SU-DHL-6 (cell line): ENCODE results near the gene ATF6.

ENCODE experiments used
- H2AFZ ChIP-seq: fragments of 200-600 bp; sonication (generic); 2 replicates; pipeline ENCODE4 v1.6.1; 2014; ENCODE audit warnings: low read depth, mild to moderate bottlenecking, moderate library complexity, mixed read lengths, antibody characterized with exemption, low read length; ENCODE audit not compliant: severe bottlenecking
- H3F3A ChIP-seq: fragments of 200-600 bp; shearing (Covaris generic); 2 replicates; pipeline ENCODE4 v1.6.0; 2016; ENCODE audit warnings: antibody characterized with exemption, mild to moderate bottlenecking; ENCODE audit not compliant: insufficient read depth
- H3K27ac ChIP-seq: fragments of 200-600 bp; sonication (generic); 2 replicates; pipeline ENCODE4 v1.5.1; 2016; ENCODE audit warnings: low read depth, mild to moderate bottlenecking, low read length, moderate library complexity, mixed read lengths
- H3K27me3 ChIP-seq: fragments of 200-600 bp; sonication (generic), shearing (Covaris generic); 2 replicates; pipeline ENCODE4 v1.6.0; 2014; ENCODE audit warnings: mild to moderate bottlenecking, low read length
- H3K36me3 ChIP-seq: fragments of 200-600 bp; sonication (generic); 2 replicates; pipeline ENCODE4 v1.6.1; 2014; ENCODE audit warnings: mild to moderate bottlenecking, low read length, mixed read lengths
- H3K4me2 ChIP-seq: fragments of 300-600, 200-600 bp; shearing (Covaris generic), sonication (generic); 2 replicates; pipeline ENCODE4 v1.6.0; 2014; ENCODE audit warnings: low read length, low read depth, mild to moderate bottlenecking; ENCODE audit not compliant: poor library complexity, severe bottlenecking
- H3K4me3 ChIP-seq: fragments of 200-600 bp; sonication (generic); 2 replicates; pipeline ENCODE4 v1.5.1; 2014; ENCODE audit warnings: antibody characterized with exemption, low read length, mild to moderate bottlenecking, mixed read lengths; ENCODE audit not compliant: insufficient read depth, poor library complexity, severe bottlenecking
- H3K79me2 ChIP-seq: fragments of 200-600 bp; sonication (generic); 2 replicates; pipeline ENCODE4 v1.6.1; 2014; ENCODE audit warnings: mild to moderate bottlenecking, low read length, moderate library complexity; ENCODE audit not compliant: insufficient read depth
- H3K9ac ChIP-seq: fragments of 200-600 bp; sonication (generic); 2 replicates; pipeline ENCODE4 v1.7.0; 2014; ENCODE audit warnings: mild to moderate bottlenecking, low read length
- H3K9me2 ChIP-seq: fragments of 200-600 bp; sonication (generic); replicated peaks from 2 replicates; pipeline ENCODE4 v1.6.1; 2014; ENCODE audit warnings: low read length; ENCODE audit not compliant: insufficient read depth
- H3K9me3 ChIP-seq: fragments of 200-600 bp; sonication (generic); 2 replicates; pipeline ENCODE4 v1.6.1; 2014; ENCODE audit warnings: low read length, mixed read lengths; ENCODE audit not compliant: insufficient read depth
- H4K20me1 ChIP-seq: fragments of 200-600 bp; sonication (generic); 2 replicates; pipeline ENCODE4 v1.6.1; 2014; ENCODE audit warnings: low read depth, mild to moderate bottlenecking, antibody characterized with exemption, low read length, moderate library complexity, mixed read lengths
- EZH2phosphoT487 ChIP-seq: fragments of 200-600 bp; sonication (generic), shearing (Covaris generic); conservative IDR thresholded peaks from 2 replicates; pipeline ENCODE4 v1.6.1; 2018; ENCODE audit warnings: mild to moderate bottlenecking, antibody characterized with exemption, low read length, moderate library complexity, mixed read lengths
- TF ChIP-seq, protein P1 (sequence below): fragments of 200-600 bp; sonication (generic); IDR thresholded peaks from one replicate; pipeline ENCODE4 v1.5.1; 2017; ENCODE audit warnings: antibody characterized with exemption, mild to moderate bottlenecking, low read length, moderate library complexity; ENCODE audit not compliant: insufficient read depth, poor library complexity, severe bottlenecking

ATF6 gene

DNA sequence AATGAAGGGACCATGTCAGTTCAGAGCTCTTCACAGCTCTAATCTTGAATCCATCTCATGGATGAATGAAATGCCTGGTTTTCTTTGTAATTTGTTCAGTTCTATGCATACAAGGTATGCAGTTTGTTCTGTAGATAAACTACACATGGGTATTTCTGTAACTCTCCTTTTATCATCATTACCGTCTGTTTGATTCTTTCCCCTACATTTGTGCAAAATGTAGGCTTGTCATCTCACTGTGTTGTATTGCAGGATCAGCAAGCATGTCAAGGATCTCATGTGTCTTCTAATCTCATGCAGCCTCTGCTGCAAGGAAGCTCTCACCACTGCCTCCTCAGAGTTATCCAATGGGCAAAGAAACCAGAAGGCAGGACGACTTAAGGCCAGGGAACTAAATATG is 178.3 kb downstream of the ATF6 start:
- Histone ChIP-seq H3K27ac (no peak overlapping the region), H3K4me3 (no peak overlapping the region), H4K20me1 (no peaks in the 10 kb centered on the region), H3K9ac (no peak overlapping the region), H3K27me3 (no peaks in the 10 kb centered on the region), H3K79me2 (no peaks in the 10 kb centered on the region), H3K4me2 (no peak overlapping the region), H3K9me2 (no peaks in the 10 kb centered on the region), H3K36me3 (no peaks in the 10 kb centered on the region), H3K9me3 (no peaks in the 10 kb centered on the region), H3F3A (no peaks in the 10 kb centered on the region), H2AFZ (no peak overlapping the region)
- TF ChIP-seq, protein P1, sequence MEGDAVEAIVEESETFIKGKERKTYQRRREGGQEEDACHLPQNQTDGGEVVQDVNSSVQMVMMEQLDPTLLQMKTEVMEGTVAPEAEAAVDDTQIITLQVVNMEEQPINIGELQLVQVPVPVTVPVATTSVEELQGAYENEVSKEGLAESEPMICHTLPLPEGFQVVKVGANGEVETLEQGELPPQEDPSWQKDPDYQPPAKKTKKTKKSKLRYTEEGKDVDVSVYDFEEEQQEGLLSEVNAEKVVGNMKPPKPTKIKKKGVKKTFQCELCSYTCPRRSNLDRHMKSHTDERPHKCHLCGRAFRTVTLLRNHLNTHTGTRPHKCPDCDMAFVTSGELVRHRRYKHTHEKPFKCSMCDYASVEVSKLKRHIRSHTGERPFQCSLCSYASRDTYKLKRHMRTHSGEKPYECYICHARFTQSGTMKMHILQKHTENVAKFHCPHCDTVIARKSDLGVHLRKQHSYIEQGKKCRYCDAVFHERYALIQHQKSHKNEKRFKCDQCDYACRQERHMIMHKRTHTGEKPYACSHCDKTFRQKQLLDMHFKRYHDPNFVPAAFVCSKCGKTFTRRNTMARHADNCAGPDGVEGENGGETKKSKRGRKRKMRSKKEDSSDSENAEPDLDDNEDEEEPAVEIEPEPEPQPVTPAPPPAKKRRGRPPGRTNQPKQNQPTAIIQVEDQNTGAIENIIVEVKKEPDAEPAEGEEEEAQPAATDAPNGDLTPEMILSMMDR: no peak
- no peak for TF ChIP-seq EZH2phosphoT487

DNA sequence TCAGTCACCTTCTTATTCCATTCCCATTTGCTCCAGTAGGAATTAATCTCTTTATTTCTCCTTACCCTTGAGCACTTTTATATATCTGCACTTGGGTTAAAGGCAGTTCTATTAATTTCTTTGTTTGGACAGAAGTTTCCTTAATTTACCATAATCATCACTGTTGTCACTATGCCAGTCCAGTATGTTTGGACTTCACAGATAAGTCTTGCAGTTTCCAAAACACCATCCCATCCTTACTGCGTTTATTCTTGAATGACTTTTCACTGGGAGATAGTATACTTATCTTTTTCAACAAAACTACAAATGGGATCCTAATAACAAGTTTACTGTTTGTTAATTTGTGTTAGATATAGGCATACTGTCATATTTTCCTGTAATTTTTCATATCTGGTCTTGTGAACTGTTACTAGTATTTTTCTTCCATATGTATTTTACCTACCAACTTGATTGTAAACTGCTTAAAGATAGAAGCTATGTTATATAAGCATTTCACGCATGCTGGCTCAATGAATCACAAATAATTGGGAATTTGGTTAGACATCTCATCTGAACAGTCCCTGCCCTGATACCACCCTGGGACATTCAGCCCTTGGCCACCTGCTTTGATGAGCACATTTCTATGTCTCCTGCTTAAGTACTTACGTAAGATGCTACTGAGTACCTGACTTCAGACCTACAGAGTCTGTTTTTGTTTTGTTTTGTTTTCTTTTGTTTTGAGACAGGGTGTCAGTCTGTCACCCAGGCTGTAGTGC is 179.4 kb downstream of the ATF6 start:
- no peaks in the 10 kb centered on the region for H4K20me1 ChIP-seq
- H3F3A ChIP-seq: no peaks in the 10 kb centered on the region
- no peaks in the 10 kb centered on the region for H3K9me3 ChIP-seq
- no peaks in the 10 kb centered on the region for H3K36me3 ChIP-seq
- no peaks in the 10 kb centered on the region for H3K9me2 ChIP-seq
- H3K79me2 ChIP-seq: no peaks in the 10 kb centered on the region
- no peak overlapping the region for H2AFZ ChIP-seq
- H3K27me3 ChIP-seq: no peaks in the 10 kb centered on the region
- H3K4me3 ChIP-seq: no peak overlapping the region
- no peak overlapping the region for H3K9ac ChIP-seq
- no peak for TF ChIP-seq EZH2phosphoT487
- TF ChIP-seq, protein P1: no peak
- H3K4me2 ChIP-seq: no peak overlapping the region
- H3K27ac ChIP-seq: no peak overlapping the region

DNA sequence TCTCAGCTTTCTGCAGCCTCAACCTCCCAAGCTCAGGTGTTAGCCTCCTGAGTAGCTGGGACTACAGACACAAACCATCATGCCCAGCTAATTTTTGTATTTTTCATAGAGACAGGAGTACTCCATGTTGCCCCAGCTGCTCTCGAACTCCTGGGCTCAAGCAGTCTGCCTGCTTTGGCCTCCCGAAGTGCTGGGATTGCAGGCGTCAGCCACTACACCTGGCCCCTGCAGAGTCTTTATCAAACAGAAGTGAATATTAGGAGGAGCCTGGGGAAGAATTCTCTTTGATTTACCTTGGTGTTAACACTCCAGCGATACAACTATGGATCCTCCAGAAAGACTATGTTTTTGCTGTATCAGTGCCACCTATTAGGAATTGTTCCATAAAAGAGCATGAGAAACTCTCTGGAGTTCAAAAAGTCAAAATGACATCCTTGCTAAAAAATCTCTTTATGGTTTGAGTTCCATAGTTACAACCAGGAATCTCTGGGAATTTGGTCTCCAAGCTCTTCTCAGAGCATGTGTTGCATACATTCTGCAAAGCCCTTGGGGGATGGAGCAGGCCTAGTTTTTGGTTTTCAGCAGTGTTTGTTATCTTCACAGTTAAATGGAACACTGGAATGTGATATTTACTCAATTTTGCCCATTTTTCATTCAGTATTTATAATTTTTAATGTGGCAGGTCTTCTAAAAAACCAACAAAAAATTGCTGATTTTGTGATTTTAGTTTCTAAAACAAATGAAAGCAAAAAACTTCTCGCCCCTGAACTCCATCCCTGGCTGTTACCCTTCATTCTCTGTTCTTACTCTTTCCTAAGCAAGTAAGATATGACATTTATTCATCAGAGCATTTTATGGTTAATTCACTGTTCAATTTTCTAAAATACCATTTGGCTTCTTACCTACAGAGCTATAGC is 180.2 kb downstream of the ATF6 start:
- Histone ChIP-seq H3K27me3 (no peaks in the 10 kb centered on the region), H2AFZ (no peak overlapping the region), H3K27ac (no peak overlapping the region), H3F3A (no peaks in the 10 kb centered on the region), H3K79me2 (no peaks in the 10 kb centered on the region), H3K9ac (no peak overlapping the region), H4K20me1 (no peaks in the 10 kb centered on the region), H3K36me3 (no peaks in the 10 kb centered on the region), H3K4me3 (no peak overlapping the region), H3K9me2 (no peaks in the 10 kb centered on the region), H3K4me2 (no peak overlapping the region), H3K9me3 (no peaks in the 10 kb centered on the region)
- no peak for TF ChIP-seq EZH2phosphoT487

DNA sequence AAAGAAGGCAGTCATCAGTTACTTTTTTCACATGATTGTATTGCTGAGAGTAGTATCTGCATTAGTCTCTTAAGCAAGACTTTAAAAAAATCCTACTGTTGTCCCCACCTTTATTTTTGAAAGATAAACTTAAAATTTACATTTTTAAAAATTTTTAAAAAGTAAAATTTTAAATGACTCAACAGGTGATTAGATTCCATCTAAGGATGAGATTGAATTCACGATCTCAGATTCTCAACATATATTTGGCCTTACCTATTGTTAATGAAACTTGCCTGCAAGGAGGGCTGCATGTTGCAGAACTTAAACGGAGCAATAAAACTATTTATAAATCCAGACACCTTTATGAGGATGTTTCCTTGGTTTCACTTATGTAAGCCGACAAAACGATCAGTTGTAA is 182.3 kb downstream of the ATF6 start:
- H3K9me3 ChIP-seq: no peaks in the 10 kb centered on the region
- H3K27me3 ChIP-seq: no peaks in the 10 kb centered on the region
- H3K9me2 ChIP-seq: no peaks in the 10 kb centered on the region
- no peak overlapping the region for H3K27ac ChIP-seq
- TF ChIP-seq EZH2phosphoT487: no peak
- TF ChIP-seq, protein P1: no peak
- no peak overlapping the region for H3K9ac ChIP-seq
- H3F3A ChIP-seq: no peaks in the 10 kb centered on the region
- H4K20me1 ChIP-seq: no peaks in the 10 kb centered on the region
- H2AFZ ChIP-seq: no peak overlapping the region
- H3K36me3 ChIP-seq: no peaks in the 10 kb centered on the region
- H3K4me2 ChIP-seq: no peak overlapping the region
- no peaks in the 10 kb centered on the region for H3K79me2 ChIP-seq
- H3K4me3 ChIP-seq: no peak overlapping the region
